ENCODE measurements around the gene GRK5.

GRK5 gene

DNA sequence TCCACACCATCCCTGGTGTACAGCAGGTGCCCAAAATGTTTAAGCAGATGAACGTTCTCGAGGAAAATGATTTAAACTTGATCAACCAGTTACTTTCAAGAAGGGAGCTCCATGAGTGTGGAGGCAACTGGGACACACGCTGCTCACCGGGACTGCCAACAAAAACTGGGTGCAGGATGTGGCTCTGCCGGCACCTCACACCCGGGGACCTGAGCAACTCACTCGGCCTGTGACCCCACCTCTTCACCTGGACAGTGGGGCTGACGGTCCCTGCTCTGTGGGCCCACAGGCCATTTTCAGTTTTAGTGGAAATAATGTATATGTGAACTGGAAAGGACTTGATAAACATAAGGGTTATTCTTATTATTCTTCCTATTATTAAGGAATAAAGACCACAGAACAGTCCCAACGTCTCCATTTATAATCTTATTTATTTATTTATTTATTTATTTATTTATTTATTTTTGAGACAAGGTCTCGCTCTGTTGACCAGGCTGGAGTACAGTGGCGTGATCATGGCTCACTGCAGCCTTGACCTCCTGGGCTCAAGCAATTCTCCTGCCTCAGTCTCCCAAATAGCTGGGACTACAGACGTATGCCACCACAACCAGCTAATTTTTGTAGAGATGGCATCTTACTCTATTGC is 274.5 kb downstream of the GRK5 start:
- H3K27me3 Mint-ChIP-seq = no peaks in the 10 kb centered on the region
- H3K9me3 Mint-ChIP-seq (ENCODE audit: low read depth) = no peaks in the 10 kb centered on the region
- no peak overlapping the region for H3K4me3 Mint-ChIP-seq
- no peaks in the 10 kb centered on the region for H3K36me3 Mint-ChIP-seq
- H3K4me1 Mint-ChIP-seq (ENCODE audit: low read depth) = peaks cover 28% of the 10 kb centered on the region
- peak overlapping the region; percentile 41 for H3K27ac Mint-ChIP-seq

DNA sequence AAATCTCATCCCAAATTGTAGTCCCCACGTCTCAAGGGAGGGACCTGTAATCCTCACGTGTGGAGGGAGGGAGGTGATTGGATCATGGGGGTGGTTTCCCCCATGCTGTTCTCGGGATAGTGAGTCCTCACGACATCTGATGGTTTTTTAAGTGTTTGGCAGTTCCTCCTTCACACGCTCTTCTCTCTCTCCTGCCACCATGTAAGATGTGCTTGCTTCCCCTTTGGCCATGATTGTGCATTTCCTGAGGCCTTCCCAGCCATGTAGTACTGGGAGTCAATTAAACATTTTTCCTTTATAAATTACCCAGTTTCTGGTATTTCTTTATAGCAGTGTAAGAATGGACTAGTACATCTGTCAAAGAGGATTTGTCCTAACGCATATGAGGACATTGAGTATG is 275.6 kb downstream of the GRK5 start:
- Mint-ChIP-seq H3K36me3 (no peaks in the 10 kb centered on the region), H3K4me3 (no peak overlapping the region), H3K27me3 (no peaks in the 10 kb centered on the region), H3K27ac (no peak overlapping the region), H3K4me1 (ENCODE audit: low read depth) (peaks cover 20% of the 10 kb centered on the region), H3K9me3 (ENCODE audit: low read depth) (no peaks in the 10 kb centered on the region)

DNA sequence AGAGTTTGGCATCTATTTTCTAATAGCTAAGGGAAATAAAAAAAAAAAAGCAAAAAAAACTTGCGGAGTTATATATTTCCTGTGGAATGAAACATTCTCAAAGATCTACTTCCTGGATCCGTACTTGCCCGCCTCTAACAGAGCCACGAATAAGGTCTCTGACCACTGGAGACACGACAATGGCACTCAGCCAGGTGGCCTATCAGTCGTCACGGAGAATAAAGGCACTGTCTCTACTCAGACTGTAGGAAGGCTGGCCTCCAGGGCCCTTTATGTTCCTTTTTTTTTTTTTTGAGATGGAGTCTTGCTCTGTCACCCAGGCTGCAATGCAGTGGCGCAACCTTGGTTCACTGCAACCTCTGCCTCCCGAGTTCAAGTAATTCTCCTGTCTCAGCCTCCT is 276.5 kb downstream of the GRK5 start:
- Mint-ChIP-seq H3K36me3 (no peaks in the 10 kb centered on the region), H3K9me3 (ENCODE audit: low read depth) (no peaks in the 10 kb centered on the region), H3K27ac (no peak overlapping the region), H3K27me3 (no peaks in the 10 kb centered on the region), H3K4me1 (ENCODE audit: low read depth) (peaks cover 17% of the 10 kb centered on the region), H3K4me3 (no peak overlapping the region)

DNA sequence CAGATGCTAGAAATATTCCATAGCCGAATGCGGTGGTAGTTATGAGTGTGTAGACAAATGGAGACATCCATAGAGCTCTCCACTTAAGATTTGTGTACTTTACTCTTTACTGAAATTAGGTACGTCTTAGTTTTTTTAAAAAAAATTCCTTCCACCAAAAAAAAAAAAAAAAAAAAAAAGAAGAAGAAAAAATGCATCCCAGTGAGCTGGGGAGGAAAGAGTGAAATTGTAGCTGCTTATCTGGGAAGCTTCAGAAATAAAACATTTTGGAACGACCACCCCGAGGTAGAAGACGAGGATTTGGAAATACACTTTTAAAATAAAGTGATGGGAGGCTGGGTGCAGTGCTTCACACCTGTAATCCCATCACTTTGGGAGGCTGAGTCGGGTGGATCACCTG is 281.3 kb downstream of the GRK5 start:
- Mint-ChIP-seq H3K4me3 (peak overlapping the region; percentile 20), H3K27ac (peak overlapping the region; percentile 41), H3K4me1 (ENCODE audit: low read depth) (peaks cover 43% of the 10 kb centered on the region)

DNA sequence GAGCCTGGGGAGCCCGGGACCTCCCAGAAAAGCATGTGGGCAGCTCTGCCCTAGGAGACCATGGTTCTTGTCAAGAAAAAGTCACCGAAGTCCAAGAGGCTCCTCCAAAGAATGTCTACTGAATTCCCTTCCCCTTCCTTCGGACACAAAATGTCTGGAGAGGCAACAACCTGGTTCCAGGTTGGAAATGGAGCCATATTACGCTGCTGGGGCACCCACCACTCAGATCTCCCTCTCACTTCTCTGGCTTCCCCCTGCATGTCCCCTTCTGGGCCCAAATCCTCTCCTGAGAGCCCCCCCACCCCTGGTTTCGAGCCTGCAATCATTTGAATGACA is 282.6 kb downstream of the GRK5 start:
- H3K36me3 Mint-ChIP-seq = peaks cover 4% of the 10 kb centered on the region
- H3K4me3 Mint-ChIP-seq = peak overlapping the region; percentile 80
- no peaks in the 10 kb centered on the region for H3K9me3 Mint-ChIP-seq (ENCODE audit: low read depth)
- peak overlapping the region; percentile 91 for H3K27ac Mint-ChIP-seq
- peaks cover 56% of the 10 kb centered on the region for H3K4me1 Mint-ChIP-seq (ENCODE audit: low read depth)
- H3K27me3 Mint-ChIP-seq = no peaks in the 10 kb centered on the region

More for the DNA sequence above, 281.3 kb downstream of the GRK5 start:
- no peaks in the 10 kb centered on the region for H3K36me3 Mint-ChIP-seq
- no peaks in the 10 kb centered on the region for H3K27me3 Mint-ChIP-seq
- H3K9me3 Mint-ChIP-seq (ENCODE audit: low read depth) = no peaks in the 10 kb centered on the region

DNA sequence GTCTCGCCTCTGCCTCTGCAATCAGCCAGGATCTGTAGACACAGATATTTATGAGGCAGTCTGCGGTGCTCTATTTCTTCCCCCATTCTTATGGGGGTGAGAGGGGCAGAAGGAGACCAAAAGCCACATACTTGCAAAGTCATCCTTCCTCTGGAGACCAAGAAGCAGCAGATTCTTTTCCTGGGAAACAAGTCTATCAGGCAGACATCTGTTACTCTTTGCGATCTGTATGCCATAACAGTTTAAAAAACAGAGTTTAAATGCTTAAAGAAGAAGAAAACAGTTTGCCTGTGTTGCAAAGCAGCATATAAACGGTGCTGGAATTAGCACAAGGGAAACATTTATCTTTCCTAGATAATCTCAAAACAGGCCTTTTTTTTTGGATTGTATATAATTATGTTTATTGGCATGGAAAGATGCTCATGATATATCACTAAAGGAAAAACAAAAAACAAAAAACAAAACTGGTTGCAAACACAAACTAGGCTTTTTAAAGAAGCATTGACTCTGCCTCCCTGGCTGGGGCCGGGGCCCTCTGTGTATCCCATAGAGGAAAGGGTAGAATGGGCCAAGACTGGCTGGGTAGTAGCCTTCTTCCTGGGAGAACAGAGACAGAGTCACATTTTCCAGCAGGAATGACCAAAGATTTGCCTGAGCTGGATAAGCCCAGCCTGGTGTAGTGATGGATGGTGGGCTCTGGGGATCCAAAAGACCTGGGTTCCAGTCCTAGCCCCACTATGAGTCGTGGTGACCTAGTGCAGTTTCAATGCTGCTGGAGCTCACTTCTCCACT is 284.8 kb downstream of the GRK5 start:
- Mint-ChIP-seq H3K9me3 (ENCODE audit: low read depth) (no peaks in the 10 kb centered on the region), H3K4me3 (no peak overlapping the region), H3K27ac (peak overlapping the region; percentile 61), H3K27me3 (no peaks in the 10 kb centered on the region), H3K36me3 (peaks cover 4% of the 10 kb centered on the region), H3K4me1 (ENCODE audit: low read depth) (peaks cover 71% of the 10 kb centered on the region)

DNA sequence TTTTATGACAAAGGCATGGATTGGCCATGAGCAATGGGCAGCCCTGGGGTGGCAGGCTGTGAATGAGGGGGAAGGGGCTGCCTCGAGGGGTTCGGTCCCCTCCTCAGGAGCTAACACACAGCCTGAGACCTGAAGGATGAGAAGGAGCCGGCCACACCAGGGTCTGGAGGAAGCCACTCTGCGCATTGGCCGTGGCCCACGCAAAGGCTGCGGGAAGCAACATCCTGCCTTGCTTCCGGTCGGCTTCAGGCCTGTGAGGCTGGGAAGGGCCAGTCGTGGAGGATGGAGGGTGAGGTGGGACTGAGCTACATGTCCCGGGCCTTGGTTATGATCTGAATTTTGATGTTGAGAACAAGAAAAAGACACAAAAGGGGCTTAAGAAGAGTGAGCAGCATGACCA is 285.8 kb downstream of the GRK5 start:
- H3K36me3 Mint-ChIP-seq = peaks cover 4% of the 10 kb centered on the region
- H3K4me3 Mint-ChIP-seq = peak overlapping the region; percentile 23
- H3K27me3 Mint-ChIP-seq = no peaks in the 10 kb centered on the region
- peaks cover 80% of the 10 kb centered on the region for H3K4me1 Mint-ChIP-seq (ENCODE audit: low read depth)
- no peaks in the 10 kb centered on the region for H3K9me3 Mint-ChIP-seq (ENCODE audit: low read depth)
- peak overlapping the region; percentile 79 for H3K27ac Mint-ChIP-seq

DNA sequence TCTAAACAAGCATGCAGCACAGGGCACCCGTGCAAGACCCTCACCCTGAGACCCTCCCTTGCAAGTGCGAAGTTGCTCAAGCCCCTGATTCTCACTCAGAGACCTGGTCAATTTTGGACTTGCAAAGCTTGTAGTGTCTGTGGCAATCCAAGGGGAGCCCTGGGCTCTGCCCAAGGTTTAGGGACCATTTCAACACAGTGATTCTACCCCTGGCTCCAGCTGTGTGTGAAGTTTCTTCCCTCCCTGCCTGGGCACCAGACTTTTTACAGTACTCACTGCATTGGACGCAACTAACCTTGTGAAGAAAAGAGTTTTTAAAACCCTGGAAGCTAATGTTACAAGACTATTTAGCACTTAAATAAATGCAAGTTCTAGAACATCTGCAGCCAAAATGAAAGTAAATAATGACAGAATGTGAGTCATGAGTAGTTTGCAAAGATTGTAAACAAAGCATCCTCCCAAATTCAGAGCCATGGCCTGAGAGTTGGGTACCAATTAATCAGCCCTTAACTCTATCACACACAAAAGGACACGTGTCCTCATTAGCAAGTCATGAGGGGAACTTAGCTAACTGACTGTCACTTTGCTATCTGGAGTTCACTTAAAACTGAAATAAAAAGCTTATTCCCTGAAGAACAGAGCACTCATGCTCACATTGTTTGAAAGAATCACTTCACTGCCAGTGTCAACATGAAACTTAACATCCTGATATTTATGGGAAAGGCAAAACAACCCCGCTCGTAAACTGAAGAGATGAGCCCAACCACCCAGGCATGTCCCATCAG is 287.1 kb downstream of the GRK5 start:
- no peaks in the 10 kb centered on the region for H3K27me3 Mint-ChIP-seq
- peaks cover 84% of the 10 kb centered on the region for H3K4me1 Mint-ChIP-seq (ENCODE audit: low read depth)
- H3K36me3 Mint-ChIP-seq = peaks cover 10% of the 10 kb centered on the region
- H3K4me3 Mint-ChIP-seq = peak overlapping the region; percentile 5
- peak overlapping the region; percentile 100 for H3K27ac Mint-ChIP-seq
- no peaks in the 10 kb centered on the region for H3K9me3 Mint-ChIP-seq (ENCODE audit: low read depth)

DNA sequence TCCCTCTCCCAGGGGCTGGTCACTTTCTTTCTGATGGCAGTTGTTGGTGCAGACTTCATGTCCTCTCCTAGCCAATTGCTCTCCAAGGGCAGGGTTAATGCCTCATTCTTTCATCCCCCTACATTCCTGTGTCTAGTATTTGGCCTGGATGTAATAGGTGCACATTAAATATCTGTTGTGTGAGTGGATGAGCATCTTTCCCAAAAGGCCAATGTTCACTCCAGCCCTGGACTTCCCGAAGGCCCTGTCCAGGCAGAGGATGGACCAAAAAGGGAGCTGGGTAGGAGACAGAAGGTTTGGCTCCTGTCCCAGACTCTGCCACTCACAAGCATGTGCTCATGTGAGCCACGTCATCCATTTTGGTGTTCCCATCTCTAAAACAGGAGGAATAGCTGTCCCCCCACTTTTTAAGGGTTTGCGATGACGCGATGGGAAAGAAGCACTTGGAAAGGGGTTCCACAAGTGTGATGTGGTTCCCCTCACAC is 287.7 kb downstream of the GRK5 start:
- Mint-ChIP-seq H3K4me1 (ENCODE audit: low read depth) (peaks cover 84% of the 10 kb centered on the region), H3K4me3 (no peak overlapping the region), H3K36me3 (peaks cover 11% of the 10 kb centered on the region), H3K9me3 (ENCODE audit: low read depth) (no peaks in the 10 kb centered on the region), H3K27me3 (no peaks in the 10 kb centered on the region), H3K27ac (peak overlapping the region; percentile 100)

DNA sequence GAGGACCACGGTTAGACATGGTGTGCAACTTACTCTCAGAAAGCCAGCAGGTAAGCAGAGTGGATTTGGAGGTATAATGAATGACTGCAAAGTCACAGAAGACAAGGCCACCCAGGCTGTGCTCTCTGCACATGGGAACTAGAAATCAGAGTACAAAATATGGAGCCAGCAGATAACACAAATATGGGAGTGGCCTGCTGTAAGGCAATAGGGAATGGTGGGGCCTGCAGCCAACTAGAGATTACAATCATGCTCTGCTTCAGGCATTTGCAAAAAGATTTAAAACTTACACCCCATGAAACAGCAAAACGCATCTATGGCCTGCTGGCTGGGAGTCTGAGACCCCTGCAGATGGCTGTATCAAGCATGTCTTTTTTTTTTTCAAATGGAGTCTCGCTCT is 288.2 kb downstream of the GRK5 start:
- Mint-ChIP-seq H3K9me3 (ENCODE audit: low read depth) (no peaks in the 10 kb centered on the region), H3K4me1 (ENCODE audit: low read depth) (peaks cover 84% of the 10 kb centered on the region), H3K4me3 (no peak overlapping the region), H3K36me3 (peaks cover 16% of the 10 kb centered on the region), H3K27ac (peak overlapping the region; percentile 100), H3K27me3 (no peaks in the 10 kb centered on the region)

DNA sequence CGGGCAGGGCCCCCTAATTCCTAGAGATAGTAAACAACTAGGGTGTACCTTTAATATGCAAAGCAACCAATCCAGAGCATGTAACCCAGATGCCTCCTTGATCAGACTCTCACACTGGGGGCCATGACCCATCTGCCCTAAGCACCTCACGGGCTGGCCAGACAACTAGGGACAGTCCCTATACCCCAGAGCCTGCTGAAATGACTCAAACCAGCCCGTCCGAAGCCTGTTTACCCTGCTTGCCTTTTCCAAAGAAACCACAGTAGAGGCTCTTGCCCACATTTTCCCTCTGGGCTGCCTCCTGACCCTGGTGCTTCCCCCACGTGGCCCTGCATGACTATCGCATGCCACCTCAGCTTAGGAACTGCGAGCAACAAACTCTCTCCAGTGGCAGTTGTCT is 288.9 kb downstream of the GRK5 start:
- no peaks in the 10 kb centered on the region for H3K27me3 Mint-ChIP-seq
- H3K9me3 Mint-ChIP-seq (ENCODE audit: low read depth) = no peaks in the 10 kb centered on the region
- peak overlapping the region; percentile 100 for H3K27ac Mint-ChIP-seq
- H3K36me3 Mint-ChIP-seq = peaks cover 16% of the 10 kb centered on the region
- peak overlapping the region; percentile 33 for H3K4me3 Mint-ChIP-seq
- peaks cover 88% of the 10 kb centered on the region for H3K4me1 Mint-ChIP-seq (ENCODE audit: low read depth)

DNA sequence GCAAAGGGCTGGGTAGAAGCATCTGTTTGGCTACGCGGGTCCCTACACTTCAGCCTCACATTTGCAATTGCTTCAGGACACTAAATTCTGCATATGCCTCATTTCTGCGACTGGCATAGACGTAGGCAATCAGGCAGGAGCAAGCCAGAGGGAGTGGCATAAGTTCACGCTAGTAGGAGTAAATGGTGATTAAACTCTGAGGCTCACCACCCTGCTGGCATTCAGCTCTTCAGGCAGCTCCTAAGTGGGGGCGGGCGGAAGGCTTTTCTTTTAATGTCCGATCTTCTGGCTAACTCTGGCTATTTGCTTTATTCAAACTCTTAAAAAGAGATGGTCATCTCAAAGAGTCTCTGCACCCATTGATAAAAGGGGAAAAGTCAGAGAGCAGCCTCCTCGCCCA is 289.9 kb downstream of the GRK5 start:
- Mint-ChIP-seq H3K9me3 (ENCODE audit: low read depth) (no peaks in the 10 kb centered on the region), H3K27ac (peak overlapping the region; percentile 100), H3K4me1 (ENCODE audit: low read depth) (peaks cover 88% of the 10 kb centered on the region), H3K4me3 (peak overlapping the region; percentile 40), H3K36me3 (peaks cover 19% of the 10 kb centered on the region), H3K27me3 (no peaks in the 10 kb centered on the region)

DNA sequence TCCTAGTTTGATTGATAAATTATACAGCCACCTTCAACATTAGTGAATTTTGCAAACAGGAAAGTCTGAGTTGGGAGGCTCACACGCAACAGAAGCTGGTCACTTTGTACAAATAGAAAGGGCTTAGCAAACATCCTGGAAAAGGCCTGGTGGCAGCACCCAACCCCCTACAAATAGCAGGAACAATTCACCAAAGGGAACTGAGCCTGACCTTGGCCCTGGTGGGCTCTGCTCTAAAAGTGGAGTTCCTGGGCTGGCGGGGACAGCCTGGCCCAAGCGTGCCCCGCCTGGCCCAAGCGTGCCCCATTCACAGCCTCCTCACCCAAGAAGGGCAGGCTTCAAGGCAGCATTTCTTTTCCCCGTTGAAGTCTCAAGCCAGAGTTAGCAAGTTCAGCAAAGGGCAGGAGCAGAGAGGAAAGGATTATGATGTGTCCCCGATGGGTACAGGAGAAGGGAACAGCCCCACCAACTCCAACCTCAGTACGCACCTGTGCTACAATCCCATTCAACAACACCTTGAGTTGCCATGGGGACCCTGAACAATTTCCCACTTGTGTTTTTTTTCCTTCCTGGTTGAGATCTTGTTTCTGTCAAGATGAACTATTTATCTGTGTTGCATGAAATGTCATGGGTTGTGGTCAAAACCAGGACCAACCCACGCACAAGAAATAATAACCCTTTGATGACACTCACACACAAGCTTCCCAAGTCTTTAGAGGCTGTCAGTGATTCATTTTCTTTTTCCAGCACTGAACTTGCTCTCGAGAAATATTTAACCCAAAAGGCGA is 291.7 kb downstream of the GRK5 start:
- peak overlapping the region; percentile 83 for H3K4me3 Mint-ChIP-seq
- no peaks in the 10 kb centered on the region for H3K27me3 Mint-ChIP-seq
- H3K4me1 Mint-ChIP-seq (ENCODE audit: low read depth) = peaks cover 93% of the 10 kb centered on the region
- no peaks in the 10 kb centered on the region for H3K9me3 Mint-ChIP-seq (ENCODE audit: low read depth)
- peak overlapping the region; percentile 100 for H3K27ac Mint-ChIP-seq
- H3K36me3 Mint-ChIP-seq = peaks cover 21% of the 10 kb centered on the region

DNA sequence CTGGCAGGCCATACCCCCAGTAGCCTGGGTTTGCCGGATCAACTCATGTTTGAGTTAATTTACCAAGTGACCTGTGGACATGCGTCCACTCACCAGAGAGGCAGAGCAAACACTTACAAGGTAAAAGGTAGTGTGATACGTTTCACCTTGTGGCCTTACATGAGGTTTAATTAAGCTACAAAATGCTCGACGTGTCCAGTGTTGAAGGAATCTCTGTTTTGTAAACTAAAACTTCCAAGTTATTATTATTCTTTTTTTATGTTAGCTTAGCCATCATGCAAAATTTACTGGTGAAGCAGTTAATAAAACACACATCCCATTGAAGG is 292.3 kb downstream of the GRK5 start:
- Mint-ChIP-seq H3K9me3 (ENCODE audit: low read depth) (no peaks in the 10 kb centered on the region), H3K36me3 (peaks cover 21% of the 10 kb centered on the region), H3K27me3 (no peaks in the 10 kb centered on the region), H3K27ac (peak overlapping the region; percentile 100), H3K4me1 (ENCODE audit: low read depth) (peaks cover 93% of the 10 kb centered on the region), H3K4me3 (peak overlapping the region; percentile 83)
